Psoas muscle (tissue), 8 donors: ENCODE measurements around the gene LRRIQ1. TPM values are rescaled to one million over a fixed set of nuclear protein-coding genes. Genes with fewer than 3 reads are reported as not detected.

Experiments
- ATAC-seq, 4 donors: fragments of 200-7000 bp; cut with Tn5 transposase; one replicate each; pipeline ENCODE4 v1.9.1; 2020; ENCODE audit warnings: moderate library complexity in 3 of 4, mild to moderate bottlenecking in 2 of 4
- DNase-seq, 2 donors: peaks; one replicate each; pipeline ENCODE4 v3.0.0-alpha.2; 2020
- H3K27ac ChIP-seq: fragments of 200-600 bp; one replicate; pipeline ENCODE4 v1.8.0; 2022
- H3K27me3 ChIP-seq, 3 donors: fragments of 200-600 bp in 1 of 3; one replicate each; pipeline versions ENCODE4 v1.6.1 to v1.8.0; 2013 to 2022; ENCODE audit warnings: low read length in 2 of 3, mild to moderate bottlenecking in 2 of 3, moderate library complexity in 1 of 3; ENCODE audit not compliant: insufficient read depth in 3 of 3
- H3K36me3 ChIP-seq, 2 donors: fragments of 200-600 bp in 1 of 2; one replicate each; pipeline versions ENCODE4 v1.6.1 to v1.8.0; 2013 to 2022; ENCODE audit warnings: low read depth in 1 of 2, mild to moderate bottlenecking in 1 of 2, moderate library complexity in 1 of 2; ENCODE audit not compliant: insufficient read depth in 1 of 2
- H3K4me1 ChIP-seq: fragments of 200-600 bp; one replicate; pipeline ENCODE4 v1.8.0; 2022
- H3K4me3 ChIP-seq: fragments of 200-600 bp; one replicate; pipeline ENCODE4 v1.8.0; 2022; ENCODE audit warnings: mild to moderate bottlenecking
- H3K9me3 ChIP-seq: fragments of 200-600 bp; one replicate; pipeline ENCODE4 v1.8.0; 2022
- WGBS, 3 donors: extraction: QIAGEN DNeasy Blood & Tissue Kit; methylation state at CpG; one replicate each; pipeline versions ENCODE4 v1.1.6 to v1.1.7; 2013; 5-methylcytosine and 5-hydroxymethylcytosine counted together
- intact Hi-C, 2 donors: fragments of 100-400 bp; cut with DNase I; formaldehyde crosslinking; loops; one replicate each; pipeline versions ENCODE4 v1.11.0 to v1.14.2; 2022
- polyA plus RNA-seq, 3 donors: library from polyadenylated mRNA; stranded (reverse); fragments of 200-250 nt; gene quantifications; one replicate each; pipeline ENCODE4 v1.2.3, GENCODE V29; 2013
- total RNA-seq, 4 donors: library from RNA; stranded (reverse); fragmentation: NEBNext Ultra II Directional in 2 of 4; extraction: Animal tissue kit (Norgen Biotek cat#: 25700) in 2 of 4; gene quantifications; one replicate each; pipeline versions ENCODE4 v1.2.1 to v1.2.4, GENCODE V29; 2021 to 2023
- TF ChIP-seq, protein P1 (sequence below): fragments of 200-600 bp; IDR thresholded peaks from one replicate; pipeline ENCODE4 v1.8.0; 2022; ENCODE audit warnings: antibody characterized with exemption
- donor health status: healthy with polysubstance abuse.
- donor health status: DM: no; HTN: no; CAD: no; lungs with moderate emphysema.
- donor health status: Bipolar disorder and iron deficiency.
- donor health status: healthy.
- donor health status: DM: yes; HTN: yes; CAD: no.
- donor health status: DM: no; HTN: no; CAD: no.
- donor health status: DM: no; HTN: no; CAD: no.
- donor health status: DM: yes; HTN: yes; CAD: no.

LRRIQ1 gene
- total and polyA plus RNA-seq, 7 donors, result 0.08 to 0.31 TPM; not detected in 5

DNA sequence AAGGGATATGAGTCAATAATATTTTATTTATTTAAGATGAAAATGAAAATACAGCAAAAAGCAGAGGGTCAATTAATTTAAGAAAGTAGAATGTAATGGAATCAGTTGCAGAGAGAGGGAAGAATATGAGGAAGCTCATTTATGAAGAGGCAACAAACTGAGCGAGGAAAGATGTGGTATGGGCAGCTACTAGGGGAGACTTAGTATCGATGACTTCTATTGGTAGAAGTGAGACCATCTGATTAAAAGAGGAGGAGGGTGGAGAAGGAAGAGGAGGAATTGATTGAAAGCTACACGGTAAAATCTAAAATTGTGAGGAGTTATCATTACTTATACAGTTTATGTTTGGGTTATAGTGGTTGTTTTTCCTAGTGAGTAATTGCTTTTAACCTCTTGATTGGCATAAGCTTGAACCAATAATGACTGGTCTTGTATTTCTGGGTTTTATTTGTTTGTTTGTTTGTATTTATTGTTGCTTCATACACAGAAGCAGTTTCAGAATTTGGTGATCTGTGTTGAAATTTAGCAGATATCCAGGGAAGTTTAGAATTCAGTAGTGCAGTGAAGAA is 121.0 kb downstream of the LRRIQ1 start:
- H3K36me3 ChIP-seq, result no peaks in the 10 kb centered on the region
- no peaks in the 10 kb centered on the region for H3K9me3 ChIP-seq
- no peaks in the 10 kb centered on the region for H3K27me3 ChIP-seq
- ATAC-seq (no peak), DNase-seq (no peak)
- intact Hi-C loops, result no loop called here
- no peak overlapping the region for H3K27ac ChIP-seq
- no peaks in the 10 kb centered on the region for H3K4me1 ChIP-seq
- TF ChIP-seq, protein P1, sequence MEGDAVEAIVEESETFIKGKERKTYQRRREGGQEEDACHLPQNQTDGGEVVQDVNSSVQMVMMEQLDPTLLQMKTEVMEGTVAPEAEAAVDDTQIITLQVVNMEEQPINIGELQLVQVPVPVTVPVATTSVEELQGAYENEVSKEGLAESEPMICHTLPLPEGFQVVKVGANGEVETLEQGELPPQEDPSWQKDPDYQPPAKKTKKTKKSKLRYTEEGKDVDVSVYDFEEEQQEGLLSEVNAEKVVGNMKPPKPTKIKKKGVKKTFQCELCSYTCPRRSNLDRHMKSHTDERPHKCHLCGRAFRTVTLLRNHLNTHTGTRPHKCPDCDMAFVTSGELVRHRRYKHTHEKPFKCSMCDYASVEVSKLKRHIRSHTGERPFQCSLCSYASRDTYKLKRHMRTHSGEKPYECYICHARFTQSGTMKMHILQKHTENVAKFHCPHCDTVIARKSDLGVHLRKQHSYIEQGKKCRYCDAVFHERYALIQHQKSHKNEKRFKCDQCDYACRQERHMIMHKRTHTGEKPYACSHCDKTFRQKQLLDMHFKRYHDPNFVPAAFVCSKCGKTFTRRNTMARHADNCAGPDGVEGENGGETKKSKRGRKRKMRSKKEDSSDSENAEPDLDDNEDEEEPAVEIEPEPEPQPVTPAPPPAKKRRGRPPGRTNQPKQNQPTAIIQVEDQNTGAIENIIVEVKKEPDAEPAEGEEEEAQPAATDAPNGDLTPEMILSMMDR, result no peak
- no peak overlapping the region for H3K4me3 ChIP-seq
- 79 to 88% (median 82%) methylated on average over 3 of the region's 3 CpGs for WGBS, 3 donors

GRCh38 chr12:85163752-85164321 is 127.7 kb downstream of the LRRIQ1 start:
- Histone ChIP-seq H3K27ac (no peak overlapping the region), H3K36me3 (no peaks in the 10 kb centered on the region), H3K9me3 (no peaks in the 10 kb centered on the region), H3K4me3 (no peak overlapping the region), H3K4me1 (no peaks in the 10 kb centered on the region), H3K27me3 (no peaks in the 10 kb centered on the region)
- DNase-seq, result no peak
- intact Hi-C loops, result no loop called here
- TF ChIP-seq, protein P1, result no peak
- no peak for ATAC-seq
- 79 to 86% (median 79%) methylated on average over 1 of the region's 1 CpG for WGBS, 3 donors

DNA sequence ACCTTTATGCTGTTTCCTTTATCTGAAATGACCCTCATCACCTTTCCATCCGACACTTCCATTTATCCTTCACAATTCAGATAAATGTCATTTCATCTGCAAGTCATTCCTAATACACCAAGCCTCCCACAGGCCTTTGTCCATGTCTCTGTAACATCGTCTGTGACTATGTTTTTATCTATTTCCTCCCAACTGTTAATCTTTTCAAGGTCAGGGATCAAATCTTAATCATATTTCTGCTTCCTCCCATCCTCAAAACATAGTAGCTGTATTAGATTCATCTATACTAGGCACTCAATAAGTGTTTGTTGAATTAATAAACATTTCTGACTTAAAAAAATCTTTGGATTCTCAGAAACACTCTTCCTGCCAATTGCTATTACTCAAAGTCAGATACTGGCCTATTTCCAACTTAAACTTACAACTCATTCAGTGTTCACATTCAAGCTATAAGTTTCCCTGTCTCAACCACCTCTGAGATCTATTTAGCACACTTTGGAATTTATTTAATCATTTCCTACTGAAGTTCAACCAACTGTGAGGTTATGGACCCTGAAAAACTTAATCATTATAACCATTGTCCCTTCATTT is 143.6 kb downstream of the LRRIQ1 start:
- 55 to 66% (median 63%) methylated on average over 2 of the region's 2 CpGs for WGBS, 3 donors

GRCh38 chr12:85182699-85183098 is 146.5 kb downstream of the LRRIQ1 start:
- no peak for DNase-seq
- H3K9me3 ChIP-seq, result no peaks in the 10 kb centered on the region
- H3K4me3 ChIP-seq, result no peak overlapping the region
- TF ChIP-seq, protein P1, result no peak
- ATAC-seq, result no peak
- no peak overlapping the region for H3K27ac ChIP-seq
- 25 to 29% (median 28%) methylated on average over 4 of the region's 4 CpGs for WGBS, 3 donors
- no peaks in the 10 kb centered on the region for H3K4me1 ChIP-seq
- intact Hi-C loops, result no loop called here
- H3K36me3 ChIP-seq, result no peaks in the 10 kb centered on the region
- no peaks in the 10 kb centered on the region for H3K27me3 ChIP-seq

More for the DNA sequence above, 143.6 kb downstream of the LRRIQ1 start:
- ATAC-seq (no peak), DNase-seq (no peak)
- Histone ChIP-seq H3K27ac (no peak overlapping the region), H3K4me3 (no peak overlapping the region), H3K36me3 (no peaks in the 10 kb centered on the region), H3K9me3 (no peaks in the 10 kb centered on the region), H3K27me3 (no peaks in the 10 kb centered on the region), H3K4me1 (no peaks in the 10 kb centered on the region)
- intact Hi-C loops, result no loop called here
- TF ChIP-seq, protein P1, result no peak
